GM11168 (cell line): ENCODE data around the gene MYOM1.

Source experiments
- in situ Hi-C: fragments of 300-500 bp; cut with MboI; formaldehyde crosslinking; loops from one replicate; pipeline ENCODE4 v1.12.0; 2022; ENCODE audit warnings: low sequenced_read_pairs; ENCODE audit not compliant: unreplicated experiment

Gene MYOM1

GRCh38 chr18:3219631-3220335 is at the start of gene MYOM1:
Gene MYOM1, minus strand, starts transcription at chr18:3219968. Its CDS starts 4,745 bp downstream, at chr18:3215223.
- in situ Hi-C loops: no loop called here

DNA sequence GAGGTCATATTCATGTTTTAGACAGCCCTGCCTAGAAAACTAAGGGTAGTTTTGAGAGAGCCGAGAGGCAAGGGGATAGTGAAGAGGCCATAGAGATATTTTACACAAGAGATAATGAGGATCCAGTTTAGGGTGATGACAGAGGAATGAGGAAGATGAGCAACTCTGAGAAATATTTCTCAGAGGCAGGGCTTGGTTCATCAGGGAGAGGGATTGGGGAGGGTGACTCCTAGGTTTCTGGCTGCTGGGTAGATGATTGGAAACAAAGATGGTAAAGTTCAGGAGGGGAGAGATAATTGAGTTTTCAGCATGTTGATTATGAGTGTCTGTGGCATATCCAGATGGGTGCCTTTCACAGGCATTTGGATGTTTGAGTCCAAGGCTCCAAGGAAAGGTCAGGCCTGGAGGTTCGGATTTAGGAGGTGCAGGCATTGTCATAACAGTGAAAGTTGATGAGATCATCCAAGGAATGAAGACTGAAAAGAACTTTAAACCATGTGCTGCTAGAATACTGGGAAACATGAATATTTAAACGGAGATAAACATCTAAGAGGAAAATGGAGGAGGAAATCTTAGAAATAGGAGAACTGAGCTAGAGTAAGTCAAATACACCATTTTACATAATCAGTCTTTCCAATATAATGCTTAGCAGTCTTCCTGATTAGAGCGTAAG is 49.6 kb upstream of the MYOM1 start:
- in situ Hi-C loops: no loop called here

DNA sequence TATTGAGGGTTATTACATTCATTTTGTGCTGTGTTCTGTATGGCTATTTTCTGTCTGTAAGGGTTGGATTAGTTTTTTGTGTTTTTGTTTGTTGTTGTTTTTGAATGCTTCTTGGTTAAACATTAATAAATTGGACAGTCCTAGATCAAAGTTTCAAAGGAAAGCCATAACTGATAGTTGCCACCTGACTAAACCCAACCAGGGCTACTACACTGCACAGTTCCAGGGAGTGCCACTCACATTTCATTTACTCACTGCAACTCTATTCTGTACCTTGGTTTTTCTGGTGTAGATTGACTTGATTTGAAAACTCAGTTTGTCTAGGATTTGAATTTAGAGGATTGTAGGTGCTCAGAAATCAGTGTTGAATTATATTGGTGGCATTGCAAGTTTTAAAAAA is 48.5 kb upstream of the MYOM1 start:
- in situ Hi-C loops: no loop called here

DNA sequence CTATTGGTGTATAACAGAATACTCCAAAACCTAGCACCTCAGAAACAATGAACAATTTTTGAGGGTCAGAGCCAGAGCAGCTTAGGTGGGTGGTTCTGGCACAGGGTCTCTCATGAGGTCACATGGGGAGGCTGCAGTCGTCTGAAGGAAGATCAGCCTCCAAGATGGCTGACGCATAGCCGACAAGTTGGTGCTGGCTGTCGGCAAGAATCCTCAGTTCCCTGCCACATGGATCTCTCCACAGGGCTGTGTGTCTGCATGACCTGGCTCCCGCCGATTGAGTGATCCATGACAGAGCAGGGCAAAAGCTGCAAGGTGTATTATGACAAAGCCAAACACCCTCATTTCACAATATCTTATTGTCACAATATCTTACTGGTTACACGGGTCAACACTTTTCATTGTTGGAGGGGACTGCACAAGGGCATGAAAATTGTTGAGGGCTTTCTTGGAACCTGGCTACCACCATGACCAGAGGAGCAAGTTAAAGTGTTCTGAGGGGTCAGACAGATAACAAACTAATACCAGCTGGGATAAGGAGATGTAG is 46.4 kb upstream of the MYOM1 start:
- in situ Hi-C loops: no loop called here

- in situ Hi-C loops: no loop called here
Measured at GRCh38 chr18:3265564-3266033, 45.8 kb upstream of the MYOM1 start.

DNA sequence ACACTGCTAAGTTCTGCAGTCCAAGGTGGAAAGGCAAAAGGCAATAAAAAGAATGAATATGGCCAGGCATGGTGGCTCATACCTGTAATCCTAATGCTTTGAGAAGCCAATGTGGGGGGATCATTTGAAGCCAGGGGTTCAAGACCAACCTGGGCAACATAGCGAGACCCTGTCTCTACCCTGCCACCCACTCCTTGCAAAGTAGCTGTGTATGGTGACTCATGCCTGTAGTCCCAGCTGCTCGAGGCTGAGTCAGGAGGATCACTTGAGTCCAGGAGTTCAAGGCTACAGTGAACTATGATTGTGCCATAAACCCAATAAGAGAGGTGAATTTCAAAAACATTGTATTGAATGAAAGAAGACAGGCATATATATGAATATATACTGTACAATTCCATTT is 44.6 kb upstream of the MYOM1 start:
- in situ Hi-C loops: no loop called here

GRCh38 chr18:3263132-3263700 is 43.4 kb upstream of the MYOM1 start:
- in situ Hi-C loops: no loop called here

- in situ Hi-C loops: no loop called here
Measured at GRCh38 chr18:3262234-3263131, 42.7 kb upstream of the MYOM1 start.

DNA sequence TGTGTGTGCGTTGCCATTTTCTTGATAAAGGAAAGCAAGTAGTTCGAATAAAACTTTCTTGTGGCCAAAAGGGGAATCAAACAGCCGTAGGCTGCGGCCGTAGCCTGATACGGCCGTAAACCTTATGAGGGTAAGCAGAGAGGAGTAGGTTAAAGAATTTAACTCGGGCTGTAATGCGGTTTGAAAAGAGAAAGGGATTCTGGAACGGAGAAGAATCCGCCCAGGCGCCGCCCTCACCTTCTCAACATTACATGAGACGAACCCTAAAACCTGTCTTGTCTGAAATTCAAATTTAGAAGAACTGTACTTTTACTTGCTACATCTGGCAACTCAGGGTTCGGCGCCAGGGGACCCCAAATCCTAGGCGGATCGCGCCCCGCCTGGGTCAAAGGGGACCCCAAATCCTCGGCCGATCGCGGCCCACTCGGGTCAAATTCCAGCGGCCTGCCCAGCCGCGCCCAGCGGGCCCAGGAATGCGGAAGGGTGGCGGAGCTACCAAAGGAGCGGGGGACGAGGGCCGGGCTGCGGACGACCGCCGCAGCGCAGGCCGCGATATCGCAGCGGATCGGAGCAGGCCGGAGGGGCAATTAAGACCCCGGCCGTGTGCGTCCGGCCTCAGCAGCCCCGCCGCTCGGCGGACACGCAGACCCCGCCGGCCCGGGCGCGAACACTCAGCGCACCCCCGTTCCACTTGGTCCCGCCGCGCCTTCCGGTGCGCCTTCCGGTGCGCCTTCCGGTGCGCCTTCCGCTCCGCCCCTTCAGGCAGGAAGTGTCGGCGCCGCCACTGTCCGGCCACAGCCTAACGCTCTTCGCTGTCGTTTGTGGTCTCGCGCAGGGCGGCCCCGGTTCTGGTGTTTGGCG is 41.8 kb upstream of the MYOM1 start, which contains the start of gene MYL12B:
MYL12B (plus strand) TSS at position 761 of the 861 bp plus-strand sequence. CDS start 10,766 bp downstream, outside the sequence.
- in situ Hi-C loops: no loop called here

DNA sequence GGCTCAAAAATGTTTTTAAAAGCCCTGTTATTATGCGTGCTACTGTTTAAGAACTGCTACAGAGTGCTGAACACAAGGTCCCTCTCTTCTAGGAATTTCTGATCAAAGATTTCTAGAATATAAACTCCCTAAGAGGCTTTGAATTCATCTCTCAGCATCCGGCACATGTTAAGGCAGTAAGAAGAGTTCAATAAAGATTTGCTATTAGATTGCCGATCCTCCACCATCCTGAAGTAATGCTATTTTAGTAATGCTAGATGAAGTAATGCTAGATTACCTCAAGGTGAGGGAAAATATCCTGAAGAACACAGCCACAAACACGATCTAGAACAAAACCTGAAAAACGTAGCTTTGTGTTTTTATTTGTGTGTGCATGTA is 41.2 kb upstream of the MYOM1 start:
- in situ Hi-C loops: no loop called here

- in situ Hi-C loops: loop anchor here (10.0 kb wide), 1 partner anchor 1017 kb away; no protein-coding TSS in a partner anchor
Measured at GRCh38 chr18:3257627-3258120, 37.9 kb upstream of the MYOM1 start.

GRCh38 chr18:3256693-3257626 is 37.2 kb upstream of the MYOM1 start:
- in situ Hi-C loops: loop anchor here (10.0 kb wide), 1 partner anchor 1018 kb away; no protein-coding TSS in a partner anchor

- in situ Hi-C loops: loop anchor here (10.0 kb wide), 1 partner anchor 1019 kb away; no protein-coding TSS in a partner anchor
Measured at GRCh38 chr18:3255611-3256165, 35.9 kb upstream of the MYOM1 start.

DNA sequence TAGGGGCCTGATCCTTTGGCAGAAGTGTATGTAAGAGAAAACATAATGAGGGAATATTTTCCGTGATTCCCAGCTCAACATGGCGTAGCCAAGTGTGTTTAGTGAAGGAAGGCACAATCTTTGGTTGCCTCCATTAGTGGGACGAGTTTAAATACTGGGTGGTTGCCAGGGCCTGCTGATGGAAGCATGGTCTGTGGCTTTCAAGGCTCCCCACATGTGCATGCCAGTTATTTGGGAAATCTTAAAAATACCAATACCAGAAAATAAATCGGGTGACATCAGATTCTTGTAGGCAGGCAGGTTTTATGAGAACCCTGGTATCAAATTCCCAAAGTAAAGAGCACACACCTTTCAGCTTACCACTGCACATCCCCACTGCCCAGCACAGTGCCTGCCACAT is 35.0 kb upstream of the MYOM1 start:
- in situ Hi-C loops: loop anchor here (10.0 kb wide), 1 partner anchor 1020 kb away; no protein-coding TSS in a partner anchor

DNA sequence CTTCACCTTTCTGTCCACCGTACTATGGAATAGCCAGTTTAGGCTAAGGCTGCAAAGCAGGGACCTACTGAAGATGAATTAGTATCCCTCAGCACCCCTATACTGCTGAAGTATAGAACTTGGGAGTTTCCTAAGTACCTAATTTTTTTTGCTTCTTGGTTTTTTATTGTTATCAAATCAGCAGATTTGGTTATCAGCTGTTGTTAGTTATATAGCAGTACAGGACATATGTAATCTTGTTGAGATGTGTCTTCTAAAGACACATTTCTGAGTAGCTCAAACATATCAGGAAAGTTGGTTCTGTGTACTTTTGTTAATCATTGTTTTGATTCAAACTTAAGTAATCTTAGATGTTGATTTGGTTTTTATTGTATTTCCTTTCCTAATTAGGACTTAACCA is 33.1 kb upstream of the MYOM1 start:
- in situ Hi-C loops: loop anchor here (10.0 kb wide), 1 partner anchor 1022 kb away; no protein-coding TSS in a partner anchor

- in situ Hi-C loops: loop anchor here (10.0 kb wide), 1 partner anchor 1023 kb away; no protein-coding TSS in a partner anchor
Measured at GRCh38 chr18:3251963-3252277, 32.2 kb upstream of the MYOM1 start.

DNA sequence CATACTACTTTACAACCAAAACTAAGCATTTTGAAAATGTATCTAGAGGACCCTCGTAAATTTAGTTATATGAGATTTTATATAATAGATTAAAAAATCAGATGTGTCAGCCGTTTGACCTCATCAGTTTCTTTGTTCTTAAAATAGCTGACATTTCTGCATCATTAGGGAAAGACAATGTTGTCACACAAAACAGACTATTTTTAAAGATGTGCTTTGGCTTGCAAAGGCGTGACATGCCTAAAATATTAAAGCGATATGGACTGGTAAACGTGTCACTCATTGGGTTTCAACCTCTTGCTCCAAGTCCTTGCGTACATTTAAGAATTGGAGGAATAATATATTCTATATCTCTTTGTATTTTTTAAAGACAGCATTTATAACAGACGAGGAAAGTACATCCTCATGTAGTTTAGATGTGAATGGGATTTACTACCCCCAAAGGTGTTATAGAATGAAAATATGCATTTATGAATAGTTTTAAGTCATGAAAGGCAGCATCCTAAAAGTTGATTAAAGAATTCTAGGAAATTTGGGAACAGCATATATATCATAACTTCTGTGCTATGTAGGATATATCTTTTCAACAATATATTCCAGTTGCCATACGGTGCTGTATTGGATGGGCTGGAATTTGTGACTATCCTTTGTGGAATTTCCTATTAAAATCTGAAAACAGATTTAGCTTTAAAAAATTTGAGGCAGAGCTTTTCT is 31.6 kb upstream of the MYOM1 start:
- in situ Hi-C loops: loop anchor here (10.0 kb wide), 1 partner anchor 1023 kb away; no protein-coding TSS in a partner anchor
